NCI-H524 treated with DMSO at 0.1 percent for 48 hours (cell line): ENCODE results near the gene SPINK4.

ENCODE experiments used
- DNase-seq: peaks from one replicate; lab custom pipeline; 2025; lab: John Stamatoyannopoulos, UW

SPINK4 gene

DNA sequence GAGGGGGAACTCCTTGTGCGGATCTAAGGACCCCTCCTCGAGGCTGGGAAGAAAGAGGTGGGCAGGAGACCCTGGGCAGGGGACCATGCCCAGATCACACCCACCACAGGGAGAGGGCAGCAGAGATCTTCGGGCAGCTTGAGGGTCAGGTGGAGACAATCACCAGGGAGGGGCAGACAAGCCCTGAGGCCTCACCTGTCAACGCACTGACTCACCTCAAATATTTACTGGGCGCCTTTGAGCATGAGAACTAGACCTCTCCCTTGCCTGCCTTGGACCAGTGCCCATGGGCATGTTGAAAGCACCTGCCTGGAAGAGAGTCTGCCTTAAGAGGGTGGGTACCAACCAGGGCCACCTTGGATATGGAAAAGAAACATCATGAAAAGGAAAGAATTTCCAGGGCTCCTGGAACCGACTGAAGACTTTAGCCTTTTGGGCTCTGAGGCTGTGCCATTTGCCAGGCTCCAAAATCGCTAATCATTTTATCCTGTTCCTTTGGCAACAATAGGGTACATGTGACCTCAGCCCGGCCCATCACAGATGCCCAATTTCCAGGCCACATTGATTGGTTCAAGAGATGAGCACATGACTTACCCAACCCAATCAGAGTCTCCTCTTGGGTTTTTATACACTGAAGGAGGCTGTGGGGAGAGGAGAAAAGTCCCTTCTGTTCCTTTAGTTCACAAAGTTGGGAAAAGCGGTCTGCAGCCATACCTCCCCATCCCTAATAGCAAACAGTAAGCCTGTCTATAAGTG lies 10.4 kb upstream of the SPINK4 start:
- DNase-seq = no peak

DNA sequence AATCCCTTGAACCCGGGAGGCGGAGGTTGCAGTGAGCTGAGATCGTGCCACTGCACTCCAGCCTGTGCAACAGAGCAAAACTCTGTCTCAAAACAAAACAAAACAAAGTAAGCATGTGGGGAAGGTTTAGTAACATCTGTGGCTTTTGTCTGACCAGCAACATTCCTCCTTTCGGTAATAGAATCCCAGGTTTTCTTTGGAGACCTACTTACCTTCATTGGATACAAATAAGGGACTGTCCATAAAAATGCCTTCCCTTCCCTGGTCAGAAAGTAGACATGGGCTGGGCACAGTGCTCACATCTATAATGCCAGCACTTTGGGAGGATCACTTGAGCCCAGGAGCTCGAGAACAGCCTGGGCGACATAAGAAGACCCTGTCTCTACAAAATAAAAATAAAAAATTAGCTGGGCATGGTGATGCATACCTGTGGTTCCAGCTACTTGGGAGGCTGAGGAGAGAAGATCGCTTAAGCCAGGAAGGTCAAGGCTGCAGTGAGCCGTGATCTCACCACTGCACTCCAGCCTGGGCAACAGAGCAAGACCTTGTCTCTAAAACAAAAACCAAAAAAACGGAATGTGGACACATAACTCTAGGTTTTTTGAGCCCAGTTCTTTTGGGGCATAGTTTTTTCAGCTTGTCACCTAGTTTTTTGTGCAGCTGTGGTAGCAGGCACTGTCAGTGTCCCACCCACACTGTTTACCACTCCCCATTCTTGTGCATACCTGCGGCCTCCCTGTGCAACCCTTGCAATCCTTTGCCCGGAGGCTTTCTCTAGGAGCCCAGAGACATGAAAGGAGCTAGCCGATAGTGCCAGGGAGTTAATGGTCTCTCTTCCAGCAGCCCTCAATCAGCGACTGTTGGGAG lies 9.0 kb upstream of the SPINK4 start:
- DNase-seq = no peak

DNA sequence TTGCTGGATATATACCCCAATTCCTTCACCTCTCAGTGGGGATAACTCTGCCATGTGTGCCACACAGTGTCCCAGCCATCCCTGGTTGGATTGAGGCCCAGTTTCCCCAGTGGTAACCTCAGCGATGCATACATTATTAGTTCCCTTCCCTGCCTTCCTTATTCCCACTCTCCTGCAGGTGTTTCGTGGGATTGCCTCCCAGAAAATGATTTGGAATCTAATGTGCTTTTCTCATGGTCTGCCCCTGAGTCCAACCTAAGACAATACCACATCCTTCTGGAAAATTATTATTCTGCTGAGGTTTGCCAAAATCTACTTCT lies 8.4 kb upstream of the SPINK4 start:
- no peak for DNase-seq

DNA sequence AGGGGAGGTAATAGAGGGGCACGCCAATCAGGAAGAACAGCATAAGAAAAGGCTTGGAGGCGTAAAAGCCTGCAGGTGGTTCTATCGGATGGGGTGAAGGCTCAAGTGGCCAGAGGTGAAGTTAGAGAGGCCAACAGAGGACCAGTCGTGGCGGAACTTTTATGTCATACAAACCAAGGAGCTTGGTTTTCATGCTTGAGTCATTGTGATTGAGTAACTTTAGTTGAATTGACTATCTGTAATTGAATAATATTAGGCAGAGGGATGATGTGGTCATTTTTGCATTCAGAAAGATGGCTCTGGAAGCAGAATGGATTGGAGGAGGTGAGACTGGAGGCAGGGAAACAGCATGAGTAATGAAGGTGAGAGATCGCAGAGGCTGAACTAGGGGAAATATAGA lies 7.2 kb upstream of the SPINK4 start:
- DNase-seq = no peak

DNA sequence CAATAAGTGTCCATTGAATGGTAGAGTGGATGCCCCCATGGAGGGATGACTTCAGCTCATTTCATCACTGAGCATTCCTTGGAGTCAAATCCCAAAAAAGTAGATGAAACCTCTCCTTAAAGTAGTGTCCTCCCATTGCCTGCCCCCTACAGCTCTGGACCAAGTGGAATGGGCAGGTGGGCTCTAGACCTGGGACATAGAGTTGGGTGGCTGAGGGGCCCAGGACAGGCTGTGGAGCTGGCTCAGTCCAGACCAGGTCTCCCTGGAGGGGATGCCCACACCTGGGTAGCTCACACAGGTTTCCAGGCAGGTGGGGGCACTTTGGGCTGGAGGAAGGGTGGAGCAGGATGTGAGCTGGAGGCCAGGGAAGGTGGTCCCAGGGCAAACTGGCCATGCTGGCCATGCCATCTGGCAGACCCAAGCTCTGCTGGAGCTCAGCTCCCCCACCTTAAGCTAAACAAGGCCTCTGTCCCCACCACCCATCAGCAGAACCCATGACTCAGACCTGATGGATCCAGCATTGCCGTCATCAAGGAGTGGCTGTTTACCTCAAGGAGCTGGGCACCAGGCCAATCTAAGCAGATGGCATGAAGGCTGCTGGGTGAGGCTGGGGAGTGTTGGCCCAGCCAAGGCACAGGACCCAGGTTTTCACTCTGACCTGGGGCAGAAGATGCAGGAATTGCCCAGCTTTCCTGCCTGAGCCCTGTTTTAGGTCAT lies 6.2 kb upstream of the SPINK4 start:
- peak; percentile 45 for DNase-seq

DNA sequence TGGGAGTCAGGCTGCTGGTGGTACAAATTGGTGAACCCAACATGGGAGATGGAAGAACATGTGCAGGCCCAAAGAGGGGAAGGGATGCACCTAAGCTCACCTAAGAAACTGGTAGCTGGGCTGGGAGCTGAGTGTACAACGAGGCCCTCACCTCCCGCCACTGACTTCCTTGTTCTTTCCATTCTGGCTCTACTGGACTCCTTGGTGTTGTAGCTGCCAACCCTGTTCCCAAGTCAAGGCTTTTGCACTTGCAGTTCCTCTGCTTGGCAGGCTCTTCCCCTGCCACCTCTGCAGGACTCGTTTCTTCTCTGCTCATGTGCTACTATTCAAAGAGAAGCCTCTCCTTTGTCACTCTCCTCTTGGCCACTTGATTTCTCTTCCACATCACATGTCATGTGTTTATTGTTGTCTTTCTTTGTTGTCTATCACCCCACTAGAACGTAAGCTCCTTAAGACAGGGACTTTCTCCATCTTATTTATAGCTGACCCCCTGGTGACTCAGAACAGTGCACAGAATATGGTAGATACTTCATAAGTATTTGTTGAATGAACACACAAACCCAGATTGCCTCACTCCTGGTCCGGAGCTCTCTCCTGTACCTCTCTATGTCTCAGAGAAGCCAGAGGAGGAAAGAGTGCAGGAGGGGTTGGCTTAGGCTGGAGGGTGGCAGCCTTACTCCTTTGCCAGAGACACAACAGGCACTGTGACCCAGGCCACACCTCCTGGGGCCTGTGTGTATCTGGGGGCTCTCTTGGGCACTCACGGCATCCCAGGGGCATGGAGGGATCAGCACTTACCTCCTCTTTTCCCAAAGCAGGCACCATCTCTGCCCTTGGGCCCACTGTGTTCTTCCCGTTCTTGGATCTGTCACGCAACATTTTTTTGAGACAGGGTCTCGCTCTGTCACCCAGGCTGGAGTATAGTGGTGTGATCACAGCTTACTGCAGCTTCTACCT lies 5.2 kb upstream of the SPINK4 start:
- no peak for DNase-seq

DNA sequence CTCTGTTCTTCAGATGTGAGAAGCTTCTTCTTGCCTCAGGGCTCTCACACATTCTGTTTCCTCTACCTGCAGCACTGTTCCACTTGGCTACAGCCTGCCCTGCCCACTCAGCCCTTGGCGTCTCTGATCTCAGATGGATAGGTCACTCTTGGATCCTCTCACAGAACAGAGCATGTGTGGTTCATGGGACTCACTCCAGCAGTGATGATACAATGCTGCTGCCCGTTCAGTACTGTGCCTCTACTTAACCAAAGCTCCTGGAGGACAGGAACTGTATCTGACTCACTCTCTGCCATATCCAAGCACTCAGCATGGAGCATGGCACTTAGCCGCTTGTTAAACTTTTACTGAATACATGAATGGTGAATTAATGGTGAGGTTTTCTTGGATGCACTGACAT lies 3.4 kb upstream of the SPINK4 start:
- no peak for DNase-seq

DNA sequence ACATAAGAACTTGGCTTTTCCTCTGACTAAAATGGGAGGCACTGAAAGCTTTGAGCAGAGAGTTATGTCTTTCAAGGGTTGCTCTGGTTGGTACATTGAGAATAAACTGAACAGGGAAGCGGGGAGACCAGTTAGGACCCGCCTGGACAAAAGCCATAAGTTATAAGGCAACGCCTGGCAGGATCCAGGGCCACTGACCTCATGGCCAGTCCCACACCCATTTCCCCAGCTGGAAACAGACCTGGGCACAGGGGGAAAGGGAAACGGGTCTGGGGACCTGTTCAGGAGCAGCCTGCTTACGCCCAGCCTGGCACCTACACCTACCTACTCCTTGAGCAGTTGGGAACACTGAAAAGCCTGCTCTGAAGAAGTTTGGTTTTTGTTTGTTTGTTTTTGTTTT lies 1.3 kb downstream of the SPINK4 start:
- DNase-seq = no peak

DNA sequence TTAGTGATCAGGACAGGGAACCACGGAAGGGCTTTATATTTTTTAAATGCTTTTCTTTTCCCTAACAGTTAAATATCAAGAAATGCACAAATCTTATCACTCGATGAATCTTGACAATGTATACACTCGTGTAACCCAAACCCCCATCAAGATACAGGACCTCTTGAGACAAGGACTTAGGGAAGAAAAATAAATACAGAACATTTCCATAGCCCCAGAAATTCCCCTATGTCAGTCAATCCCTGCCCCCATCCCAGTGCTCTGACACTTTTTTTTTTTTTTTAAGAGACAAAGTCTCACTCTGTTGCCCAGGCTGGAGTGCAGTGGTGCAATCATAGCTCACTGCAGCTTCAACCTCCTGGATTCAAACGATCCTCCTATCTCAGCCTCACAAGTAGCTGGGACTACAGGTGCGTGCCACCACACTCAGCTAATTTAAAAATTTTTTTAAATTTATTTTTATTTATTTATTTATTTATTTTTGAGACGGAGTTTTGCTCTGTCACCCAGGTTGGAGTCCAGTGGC lies 2.7 kb downstream of the SPINK4 start:
- DNase-seq = no peak

DNA sequence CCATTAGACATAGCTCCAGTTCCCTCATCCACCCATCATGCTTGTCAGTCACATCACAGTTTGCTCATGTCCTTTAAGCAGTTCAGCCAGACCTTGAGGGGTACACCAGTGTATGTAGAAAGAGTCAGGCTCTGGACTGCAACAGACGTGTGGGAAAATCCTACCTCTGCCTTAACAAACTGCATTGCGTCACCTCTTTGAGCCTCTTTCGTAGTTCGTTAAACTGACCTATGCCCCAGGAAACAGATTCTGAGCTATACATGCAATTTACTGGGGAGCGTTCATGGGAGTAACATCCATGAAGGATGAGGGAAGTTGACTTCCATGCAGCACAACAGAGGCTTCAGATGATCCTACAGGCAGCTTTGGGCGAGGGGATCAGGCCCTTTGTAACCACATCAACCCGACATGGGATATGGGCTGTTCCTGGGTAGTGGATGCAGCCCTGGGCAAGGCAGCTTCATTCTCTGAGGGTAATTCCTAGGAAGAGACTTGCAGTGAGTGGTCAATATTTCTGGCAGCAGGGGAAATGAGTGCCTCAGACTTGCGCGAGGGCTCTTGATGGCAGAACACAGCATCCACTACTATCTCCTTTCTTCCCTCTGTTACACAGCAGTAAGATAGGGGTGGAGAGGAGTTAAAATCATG lies 4.3 kb downstream of the SPINK4 start:
- DNase-seq = no peak

DNA sequence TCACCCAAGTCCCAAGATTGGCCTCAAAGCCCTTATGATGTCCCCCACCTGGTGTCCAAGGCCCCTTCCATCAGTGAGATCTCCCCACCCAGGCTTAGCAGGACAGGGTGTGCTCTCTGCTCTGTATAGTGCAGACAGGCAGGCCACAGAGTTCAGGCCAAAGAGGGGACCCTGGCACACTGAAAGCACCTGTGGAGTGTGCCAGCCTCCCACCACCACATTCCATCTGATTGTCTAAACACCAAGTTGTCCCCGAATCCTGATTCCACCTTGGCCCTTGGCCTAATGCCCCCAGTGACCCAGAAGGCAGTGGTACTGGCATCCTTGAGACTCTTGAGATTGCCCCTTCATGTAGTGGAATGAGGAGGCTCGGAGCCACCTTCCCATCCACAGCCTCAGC lies 5.4 kb downstream of the SPINK4 start:
- DNase-seq = no peak

DNA sequence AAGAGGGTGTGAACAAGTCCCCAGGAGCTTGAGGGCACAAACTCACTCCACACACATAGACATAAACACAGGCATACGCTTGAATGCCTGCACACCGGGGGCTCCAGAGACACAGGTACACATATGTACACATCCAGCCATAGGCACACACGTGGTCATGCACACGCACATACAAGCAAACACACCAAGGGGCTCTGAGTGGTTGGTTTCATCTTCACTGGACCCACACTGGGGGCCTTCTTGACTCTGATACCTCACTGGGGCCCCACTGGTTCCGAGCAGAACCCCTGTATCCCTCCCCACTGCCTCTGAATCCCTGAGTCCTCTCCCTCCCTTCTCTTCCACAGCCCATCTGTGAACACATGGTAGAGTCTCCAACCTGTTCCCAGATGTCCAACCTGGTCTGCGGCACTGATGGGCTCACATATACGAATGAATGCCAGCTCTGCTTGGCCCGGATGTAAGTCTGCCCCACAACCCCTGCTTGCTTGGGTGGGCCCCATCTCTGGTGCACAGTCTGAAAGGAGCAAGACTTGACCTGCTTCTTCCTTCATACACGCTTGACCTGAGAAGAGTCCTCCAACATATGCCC lies 6.4 kb downstream of the SPINK4 start:
- no peak for DNase-seq

DNA sequence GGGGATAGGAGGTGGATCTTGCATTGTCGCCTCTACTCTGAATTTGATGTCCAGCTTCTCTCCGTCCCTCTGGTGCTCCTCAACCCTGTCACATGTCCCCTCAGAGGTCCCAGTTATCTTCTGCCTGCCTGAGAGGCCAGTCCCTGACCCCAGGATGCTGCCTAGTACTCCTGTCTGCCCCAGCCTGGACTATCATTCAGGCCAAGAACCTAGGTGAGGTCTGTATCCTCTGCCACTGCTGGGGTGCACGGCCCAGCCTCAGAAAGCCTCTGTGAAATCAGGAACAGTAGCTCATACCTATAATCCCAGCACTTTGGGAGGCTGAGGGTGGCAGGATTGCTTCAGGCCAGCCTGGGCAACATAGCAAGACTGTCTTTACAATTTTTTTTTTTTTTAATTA lies 8.6 kb downstream of the SPINK4 start:
- DNase-seq = no peak

DNA sequence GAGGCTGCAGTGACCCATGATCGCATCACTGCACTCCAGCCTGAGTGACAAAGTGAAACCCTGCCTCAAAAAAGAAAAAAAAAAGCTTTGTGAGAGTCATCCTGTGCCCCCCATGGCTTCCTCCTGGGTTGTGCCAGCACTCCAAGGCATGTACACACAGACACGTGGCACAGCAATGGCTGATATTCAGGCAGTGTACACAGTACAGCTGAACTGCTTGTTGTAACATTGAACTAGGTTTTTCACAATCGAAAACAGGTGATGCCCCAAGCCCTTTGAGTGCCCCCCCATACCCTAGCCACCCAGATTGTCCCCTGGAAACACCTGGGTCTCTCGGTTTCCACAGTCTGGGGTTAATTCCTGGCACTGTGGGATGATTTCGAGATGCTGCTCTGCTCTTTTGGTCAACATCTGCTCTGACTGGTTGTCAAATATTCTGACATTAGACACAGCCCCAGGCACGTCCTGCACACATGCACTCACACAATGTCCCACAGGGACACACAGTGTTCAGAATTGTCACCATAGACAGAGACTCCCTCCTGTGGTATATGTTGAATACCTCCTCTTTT lies 9.2 kb downstream of the SPINK4 start:
- no peak for DNase-seq

DNA sequence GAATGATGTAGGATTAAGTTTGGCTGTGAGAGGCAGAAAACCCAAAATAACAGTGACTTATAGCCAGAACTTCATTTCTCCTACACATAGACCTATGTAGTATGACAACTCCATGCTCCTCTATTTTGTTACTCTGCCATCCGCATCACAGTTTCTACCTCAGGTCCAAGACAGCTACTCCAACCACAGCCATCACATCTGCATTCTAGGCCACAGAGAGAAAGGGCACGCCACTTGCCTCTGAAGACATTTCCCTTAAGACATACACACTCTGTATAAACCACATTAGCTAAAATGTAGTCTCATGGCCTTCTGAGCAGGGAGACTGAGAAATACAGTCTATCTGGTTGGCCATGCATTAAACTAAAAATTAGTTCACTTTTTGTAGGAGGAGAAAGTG lies 10.0 kb downstream of the SPINK4 start:
- DNase-seq = no peak

DNA sequence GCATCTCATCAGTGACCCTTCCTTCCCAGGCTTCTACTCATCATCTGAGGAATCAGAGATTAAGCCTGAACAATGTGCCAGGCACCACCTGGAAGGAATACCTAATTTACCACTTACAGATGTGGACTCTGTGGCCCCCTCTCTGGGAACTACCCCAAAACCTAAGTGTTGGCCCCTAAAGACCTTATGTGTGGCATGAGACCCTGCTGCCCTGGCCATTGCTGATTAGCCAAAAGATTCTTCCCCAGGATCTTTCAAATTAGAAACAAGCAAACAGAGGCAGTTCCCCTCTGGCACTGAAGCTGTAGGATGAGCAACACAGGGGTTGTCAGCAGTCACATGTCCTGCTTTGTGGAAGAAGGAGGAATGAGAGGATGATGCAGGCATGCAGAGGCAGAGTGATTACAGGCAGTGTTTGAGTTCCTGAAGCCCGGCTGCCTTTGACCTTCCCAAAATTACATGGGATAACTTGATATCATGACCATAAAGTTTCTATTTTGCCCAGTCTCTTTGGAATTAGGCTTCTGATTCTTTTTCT lies 10.6 kb downstream of the SPINK4 start:
- no peak for DNase-seq

DNA sequence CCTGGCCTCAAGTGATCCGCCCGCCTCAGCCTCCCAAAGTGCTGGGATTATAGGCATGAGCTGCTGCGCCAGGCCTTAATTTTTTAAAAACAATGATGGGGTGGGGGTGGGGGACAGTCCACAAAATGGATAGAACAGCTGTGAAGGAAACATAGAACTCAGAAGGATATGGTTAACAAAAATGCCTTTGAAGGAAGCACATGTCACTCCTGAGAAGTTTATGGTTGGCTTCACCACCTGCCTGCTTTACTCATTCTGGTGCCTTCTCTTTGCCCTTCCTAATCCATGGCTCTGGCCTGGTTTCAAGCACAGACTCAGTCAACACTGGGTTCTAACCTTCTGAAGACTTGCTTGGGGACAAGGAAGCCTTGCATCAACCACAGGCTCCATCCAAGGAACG lies 14.2 kb downstream of the SPINK4 start:
- DNase-seq = no peak

DNA sequence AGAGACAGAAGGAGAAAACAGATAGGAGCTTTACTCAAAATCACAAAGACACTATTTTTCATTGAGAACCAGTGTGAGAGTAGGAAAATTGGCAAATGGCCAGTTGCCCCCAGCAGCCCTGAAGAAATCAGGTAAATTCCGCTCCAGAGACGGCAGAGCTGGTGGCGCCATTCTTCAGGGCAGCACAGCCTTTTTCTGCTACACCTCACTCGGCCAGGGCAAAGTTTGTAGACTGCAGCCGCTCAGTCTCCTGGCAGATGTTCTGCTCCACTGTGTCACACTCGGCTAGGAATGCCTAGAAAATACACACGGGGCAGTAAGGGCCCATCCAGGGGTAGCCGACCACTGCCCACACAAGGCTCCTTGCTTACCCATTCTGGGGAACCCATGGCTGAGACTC lies 15.0 kb downstream of the SPINK4 start:
- DNase-seq = no peak

DNA sequence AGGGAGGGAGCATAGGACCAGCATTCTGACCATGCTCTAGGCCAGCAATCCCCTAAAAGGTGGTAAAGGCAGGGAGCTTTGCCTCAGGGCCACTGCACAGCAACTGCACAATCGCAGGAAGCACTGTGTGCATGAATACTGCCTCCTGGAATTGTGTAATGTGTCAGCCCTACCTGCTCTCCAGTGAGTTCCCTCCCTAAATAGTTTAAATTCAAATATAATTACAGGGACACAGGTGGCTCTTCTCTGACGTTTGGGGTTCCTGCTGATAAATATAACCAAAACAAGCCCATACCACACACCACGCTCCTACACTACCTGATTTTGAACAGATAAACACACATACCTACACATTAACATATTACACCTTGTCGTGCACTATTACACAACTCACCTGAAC lies 15.5 kb downstream of the SPINK4 start:
- DNase-seq = no peak

DNA sequence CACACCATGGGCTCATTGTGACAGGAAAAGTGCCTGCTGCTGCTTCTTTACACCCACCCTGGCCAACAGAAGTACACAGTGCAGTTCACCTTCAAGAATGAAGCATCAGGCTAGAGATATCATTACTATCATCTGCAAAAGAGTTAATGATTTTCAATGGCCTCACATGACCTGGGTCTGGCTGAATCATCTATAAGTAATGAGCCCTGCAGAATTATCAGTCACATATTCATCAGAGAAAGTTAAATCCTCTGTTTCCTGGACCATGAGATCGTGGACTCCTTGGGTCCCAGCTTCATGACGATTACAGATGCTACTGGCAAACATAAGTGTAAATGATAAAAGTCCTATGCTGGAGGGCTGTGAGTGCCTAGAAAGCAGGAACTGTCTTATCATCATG lies 16.3 kb downstream of the SPINK4 start:
- DNase-seq = no peak
